Activated naive CD8-positive, alpha-beta T cell treated with anti-CD3 and anti-CD28 coated beads, Interleukin-2, amount 10 ng/mL, durations not matched to agents 7 days and 5 days (primary cell): ENCODE measurements around the gene ERVH48-1. TPM values are rescaled to one million over a fixed set of nuclear protein-coding genes. Genes with fewer than 3 reads are reported as not detected.

Experiments used
- ATAC-seq: fragments of 150-1000 bp; cut with Tn5 transposase; one replicate; pipeline ENCODE4 v1.10.0; 2021; ENCODE audit warnings: low read depth, moderate library complexity
- POLR2A ChIA-PET: fragments of 350-600 bp; sonication (Branson Sonifier 250); formaldehyde crosslinking; loops from one replicate; lab custom pipeline; 2021; ENCODE audit warnings: antibody characterized with exemption; lab: Charles Lee
- DNase-seq: peaks from one replicate; pipeline ENCODE4 v3.0.0; 2021
- H3K27ac Mint-ChIP-seq: one replicate; pipeline ENCODE4 v1.8.0; 2022; ENCODE audit warnings: mild to moderate bottlenecking, mixed read lengths
- H3K27me3 Mint-ChIP-seq: one replicate; pipeline ENCODE4 v1.8.0; 2022; ENCODE audit warnings: mild to moderate bottlenecking, moderate library complexity, mixed read lengths
- H3K36me3 Mint-ChIP-seq: one replicate; pipeline ENCODE4 v1.8.0; 2021; ENCODE audit warnings: mild to moderate bottlenecking, mixed read lengths
- H3K4me1 Mint-ChIP-seq: one replicate; pipeline ENCODE4 v1.8.0; 2021; ENCODE audit warnings: mixed read lengths
- H3K4me3 Mint-ChIP-seq: one replicate; pipeline ENCODE4 v1.8.0; 2022; ENCODE audit warnings: mild to moderate bottlenecking, moderate library complexity, mixed read lengths
- H3K9me3 Mint-ChIP-seq: one replicate; pipeline ENCODE4 v1.8.0; 2021; ENCODE audit warnings: mixed read lengths
- microRNA-seq: library from miRNA; unstranded; fragments of <30 nt; microRNA quantifications from one replicate; pipeline ENCODE4 v1.2.0, GENCODE V29; 2022
- total RNA-seq, 2 experiments: library from RNA; stranded (reverse); gene quantifications; one replicate each; pipeline ENCODE4 v1.2.3, GENCODE V29; 2021

Gene ERVH48-1
- total RNA-seq, 2 experiments from 2014 or later: 0.20 to 0.55 TPM

GRCh38 chr21:42873096-42873495 is 52.3 kb downstream of the ERVH48-1 start:
- Mint-ChIP-seq H3K27ac (no peak overlapping the region), H3K4me1 (peaks cover 4% of the 10 kb centered on the region), H3K9me3 (no peaks in the 10 kb centered on the region), H3K27me3 (no peaks in the 10 kb centered on the region), H3K4me3 (no peak overlapping the region), H3K36me3 (peaks cover 24% of the 10 kb centered on the region)
- ATAC-seq: no peak
- POLR2A ChIA-PET: no interaction called here
- no peak for DNase-seq

- DNase-seq: no peak
- Mint-ChIP-seq H3K9me3 (no peaks in the 10 kb centered on the region), H3K4me3 (no peak overlapping the region), H3K36me3 (peaks cover 16% of the 10 kb centered on the region), H3K27me3 (no peaks in the 10 kb centered on the region), H3K27ac (no peak overlapping the region), H3K4me1 (peaks cover 4% of the 10 kb centered on the region)
- POLR2A ChIA-PET: interaction anchor here (0.8 kb wide), 1 partner anchor 10 kb away, joined by 3 read pairs; no protein-coding TSS in a partner anchor
- ATAC-seq: no peak
Observed at GRCh38 chr21:42868196-42868595, 57.2 kb downstream of the ERVH48-1 start.

Small RNAs within 50 kb of the gene (microRNA-seq; reads per million reads assigned to microRNA genes)
- gene MIR5692B: not detected

Other genes with a start within 250 kb of the ERVH48-1 start
- gene WDR4, start 46.1 kb downstream of the ERVH48-1 start, total RNA-seq: 10 to 100 TPM; 27.2 to 28.5 TPM
- gene NDUFV3, start 32.3 kb downstream of the ERVH48-1 start, total RNA-seq: 10 to 100 TPM; 27.1 to 30.5 TPM
- gene PKNOX1, start 48.9 kb upstream of the ERVH48-1 start, total RNA-seq: 10 to 100 TPM; 21.3 to 23.2 TPM
- gene CBS, start 150.2 kb upstream of the ERVH48-1 start, total RNA-seq: 10 to 100 TPM; 13.7 to 14.3 TPM
- gene U2AF1, start 181.9 kb upstream of the ERVH48-1 start, total RNA-seq: 10 to 100 TPM; 19.2 to 22.4 TPM
- gene CRYAA, start 243.4 kb upstream of the ERVH48-1 start, total RNA-seq: not detected